HG03558 (cell line): Measurements from ENCODE around the gene FBF1.
"Not testable (repeated sequence)": the region's sequence is repeated elsewhere in the genome, so short reads cannot be mapped to it uniquely, and the experiment has no call there.

Experiments used
- ATAC-seq: cut with Tn5 transposase; IDR thresholded peaks from one replicate; pipeline ENCODE4 v1.9.1; 2021; ENCODE audit warnings: moderate number of reproducible peaks; ENCODE audit not compliant: unreplicated experiment; ENCODE audit errors: extremely low read depth

Gene FBF1

GRCh38 chr17:75940727-75941441 is at the start of gene FBF1:
TSS of gene FBF1 (minus strand) at chr17:75941042. CDS start at chr17:75938149, 2,893 bp downstream.
- ATAC-seq = peak; percentile 85

- ATAC-seq = no peak
These were observed 46.2 kb upstream of the FBF1 start for GRCh38 chr17:75987041-75987440.

- no peak for ATAC-seq
These were observed 45.1 kb upstream of the FBF1 start for GRCh38 chr17:75985986-75986385.

- ATAC-seq = no peak
These were observed 42.8 kb upstream of the FBF1 start for GRCh38 chr17:75983501-75984181.

- no peak for ATAC-seq
These were observed 40.3 kb upstream of the FBF1 start for GRCh38 chr17:75981019-75981615.

- no peak for ATAC-seq
These were observed 39.6 kb upstream of the FBF1 start for GRCh38 chr17:75980188-75981018.

- no peak for ATAC-seq
These were observed 38.9 kb upstream of the FBF1 start for GRCh38 chr17:75979705-75980187.

GRCh38 chr17:75978938-75979704 is 38.3 kb upstream of the FBF1 start, which contains the start of the genes ACOX1 and TEN1:
TSS of gene ACOX1 (minus strand) at chr17:75979166. CDS start at chr17:75979073, 93 bp downstream.
TSS of gene TEN1 (plus strand) at chr17:75979240. CDS start at chr17:75986193, 6,953 bp downstream.
- ATAC-seq = peak; percentile 54

GRCh38 chr17:75976175-75976848 is 35.5 kb upstream of the FBF1 start:
- ATAC-seq = no peak

- no peak for ATAC-seq
These were observed 34.9 kb upstream of the FBF1 start for GRCh38 chr17:75975757-75976174.

GRCh38 chr17:75975187-75975586 is 34.3 kb upstream of the FBF1 start:
- ATAC-seq = not testable (repeated sequence)

- ATAC-seq = no peak
These were observed 29.8 kb upstream of the FBF1 start for GRCh38 chr17:75970626-75971025.

- no peak for ATAC-seq
These were observed 29.2 kb upstream of the FBF1 start for GRCh38 chr17:75970011-75970523.

- ATAC-seq = not testable (repeated sequence)
These were observed 28.2 kb upstream of the FBF1 start for GRCh38 chr17:75969044-75969443.

- ATAC-seq = no peak
These were observed 24.6 kb upstream of the FBF1 start for GRCh38 chr17:75965468-75965867.

GRCh38 chr17:75959839-75960511 is 19.1 kb upstream of the FBF1 start:
- ATAC-seq = no peak

- no peak for ATAC-seq
These were observed 18.4 kb upstream of the FBF1 start for GRCh38 chr17:75959051-75959838.
